Right ventricle myocardium superior (tissue), 1 donor: Measurements from ENCODE around the gene SPZ1. TPM values are rescaled to one million over a fixed set of nuclear protein-coding genes. Genes with fewer than 3 reads are reported as not detected.

ENCODE experiments used
- total RNA-seq: library from RNA; stranded (reverse); fragmentation: NEBNext Ultra II Directional; extraction: Animal tissue kit (Norgen Biotek cat#: 25700); gene quantifications from one replicate; pipeline ENCODE4 v1.2.1, GENCODE V29; 2021
- donor health status: DM: no; HTN: yes; CAD: no; lungs with severe emphysema.

SPZ1 gene
- total RNA-seq, 1 donor from 2014 or later = not detected

Other genes starting within 250 kb of the SPZ1 start
- gene SERINC5, start 64.0 kb upstream of the SPZ1 start, total RNA-seq = 10.7 TPM
- 29.6 TPM for gene ZFYVE16, start 88.1 kb downstream of the SPZ1 start, total RNA-seq
- gene FAM151B, start 168.1 kb downstream of the SPZ1 start, total RNA-seq = 1.5 TPM